22Rv1 (cell line): Measurements from ENCODE around the gene ZFP62.
"Not testable (repeated sequence)": the region's sequence is repeated elsewhere in the genome, so short reads cannot be mapped to it uniquely, and the experiment has no call there.

ENCODE experiments used
- H3K27ac ChIP-seq: fragments of 450-650 bp; 2 replicates; pipeline ENCODE4 v1.5.1; 2017
- CTCF ChIP-seq: fragments of 450-650 bp; IDR thresholded peaks from 2 replicates; pipeline ENCODE4 v1.5.1; 2017; ENCODE audit warnings: mild to moderate bottlenecking
- ZFX ChIP-seq: fragments of 450-650 bp; IDR thresholded peaks from 2 replicates; pipeline ENCODE4 v1.6.1; 2017; ENCODE audit warnings: antibody characterized with exemption, borderline replicate concordance

Gene ZFP62

GRCh38 chr5:180900178-180900577, 39.1 kb upstream of the ZFP62 start:
- TF ChIP-seq CTCF = no peak
- TF ChIP-seq ZFX = no peak
- no peak overlapping the region for H3K27ac ChIP-seq

DNA sequence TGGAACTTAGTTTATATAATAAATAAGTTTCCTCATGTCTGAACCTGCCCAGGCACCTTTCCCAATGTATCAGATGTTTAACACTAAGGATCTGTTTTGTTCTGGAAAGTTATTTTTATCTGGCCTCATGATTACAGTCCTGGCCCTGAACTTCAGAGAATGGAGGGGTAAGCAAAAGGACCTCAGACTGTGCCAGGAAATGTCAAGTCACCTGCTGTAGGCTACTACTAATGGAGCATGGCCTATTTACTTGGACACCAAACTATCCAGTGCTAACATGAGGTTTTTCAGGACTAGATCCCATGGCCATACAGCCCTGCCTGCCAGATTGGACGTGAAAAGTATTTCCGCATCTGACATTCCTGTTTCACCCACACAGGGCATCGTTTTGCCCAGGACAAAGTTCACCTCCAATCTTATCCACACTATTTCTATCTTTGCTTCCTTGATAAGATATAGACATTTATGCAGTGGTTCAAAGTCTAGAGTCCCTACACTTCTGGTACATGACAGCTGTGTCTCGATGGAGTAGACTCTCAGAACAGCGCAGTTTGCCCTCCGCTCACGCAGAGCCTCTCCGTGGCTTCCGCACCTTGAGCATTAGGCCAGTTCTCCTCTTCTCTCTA, 37.7 kb upstream of the ZFP62 start, which contains the start of gene BTNL8:
Gene BTNL8, plus strand, starts transcription at position 539 of the 626 bp plus-strand sequence. CDS start 152 bp downstream, outside the sequence.
- TF ChIP-seq ZFX (no peak), CTCF (no peak)
- no peak within 1 kb of the TSS for H3K27ac ChIP-seq

- not testable (repeated sequence) for H3K27ac ChIP-seq
Observed at GRCh38 chr5:180895330-180895729, 34.3 kb upstream of the ZFP62 start.

DNA sequence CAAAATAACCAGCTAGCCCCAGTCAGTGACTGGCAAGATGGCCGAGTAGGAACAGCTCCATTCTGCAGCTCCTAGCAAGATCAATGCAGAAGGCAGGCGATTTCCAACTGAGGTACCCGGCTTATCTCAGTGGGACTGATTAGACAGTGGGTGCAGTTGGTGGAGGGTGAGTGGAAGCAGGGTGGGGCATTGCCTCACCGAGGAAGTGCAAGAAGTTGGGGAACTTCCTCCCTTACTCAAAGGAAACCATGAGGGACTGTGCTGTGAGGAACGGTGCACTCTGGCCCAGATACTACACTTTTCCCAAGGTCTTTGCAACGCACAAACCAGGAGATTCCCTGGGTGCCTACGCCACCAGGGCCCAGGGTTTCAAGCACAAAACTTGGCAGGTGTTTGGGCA, 28.3 kb upstream of the ZFP62 start:
- H3K27ac ChIP-seq = no peak overlapping the region
- TF ChIP-seq ZFX (no peak), CTCF (no peak)

GRCh38 chr5:180885845-180886529, 24.9 kb upstream of the ZFP62 start:
- H3K27ac ChIP-seq = peak overlapping the region; percentile 68

DNA sequence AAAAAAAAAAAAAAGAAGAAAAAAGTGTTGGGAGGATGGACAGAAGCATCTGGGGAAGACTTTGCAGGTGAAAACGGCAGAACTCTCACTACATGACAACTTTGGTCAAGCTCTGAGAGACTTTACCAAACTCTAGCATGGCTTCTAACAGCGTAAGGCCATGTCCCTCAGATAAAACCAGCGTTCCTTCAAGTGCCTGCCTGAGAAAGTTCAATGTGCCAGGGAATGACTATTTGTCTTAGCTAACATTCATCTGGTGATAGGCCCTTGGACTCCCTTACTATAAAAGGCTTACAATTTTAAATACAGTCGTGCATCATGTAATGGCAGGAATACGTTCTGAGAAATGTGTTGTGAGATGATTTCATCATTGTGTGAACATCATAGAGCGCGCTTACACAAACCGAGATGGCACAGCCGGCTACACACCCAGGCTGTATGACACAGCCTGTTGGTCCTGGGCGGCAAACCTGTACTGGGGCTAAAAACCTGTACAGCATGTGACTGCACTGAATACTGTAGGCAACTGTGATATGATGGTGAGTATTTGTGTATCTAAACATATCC, 14.9 kb upstream of the ZFP62 start:
- TF ChIP-seq CTCF = no peak
- no peak for TF ChIP-seq ZFX

GRCh38 chr5:180874804-180875582, 13.9 kb upstream of the ZFP62 start:
- TF ChIP-seq ZFX (no peak), CTCF (no peak)
- no peak overlapping the region for H3K27ac ChIP-seq

More for the DNA sequence above, 14.9 kb upstream of the ZFP62 start:
- no peak overlapping the region for H3K27ac ChIP-seq
